Panc1 (cell line): ENCODE data around the gene DENND1B. TPM values are rescaled to one million over a fixed set of nuclear protein-coding genes. Genes with fewer than 3 reads are reported as not detected.

Experiments
- ATAC-seq: fragments of 200-7000 bp; cut with Tn5 transposase; 2 replicates; pipeline ENCODE4 v1.9.1; 2020; ENCODE audit warnings: mild to moderate bottlenecking, moderate library complexity
- BruUV-seq: library from RNA; stranded (reverse); fragments of 400-500 nt; replicated peaks from 2 replicates; lab custom pipeline; 2021; lab: Mats Ljungman, UMichigan
- CTCF ChIA-PET: fragments of 300-600 bp; sonication (Branson Sonifier 250); formaldehyde crosslinking; loops from one replicate; lab custom pipeline; 2022; ENCODE audit warnings: antibody characterized with exemption; lab: Charles Lee
- POLR2A ChIA-PET: fragments of 300-600 bp; sonication (Branson Sonifier 250); formaldehyde crosslinking; loops from one replicate; lab custom pipeline; 2022; ENCODE audit warnings: antibody characterized with exemption; lab: Charles Lee
- DNase-seq: peaks from one replicate; pipeline ENCODE4 v3.0.0-alpha.2; 2010; ENCODE audit warnings: low read depth, low spot score
- H3K27ac ChIP-seq: 2 replicates; pipeline ENCODE4 v1.5.1; 2011; ENCODE audit warnings: mild to moderate bottlenecking, low read length, inconsistent platforms
- H3K27me3 ChIP-seq: fragments of 200-500 bp; sonication (Bioruptor generic); 2 replicates; pipeline ENCODE4 v1.6.0; 2014; ENCODE audit warnings: low read length, inconsistent platforms; ENCODE audit not compliant: control insufficient read depth, insufficient read depth
- H3K36me3 ChIP-seq: fragments of 200-500 bp; sonication (Bioruptor generic); 2 replicates; pipeline ENCODE4 v1.5.1; 2014; ENCODE audit warnings: inconsistent platforms, mild to moderate bottlenecking, low read length, moderate library complexity; ENCODE audit not compliant: control insufficient read depth, insufficient read depth
- H3K4me1 ChIP-seq: 2 replicates; pipeline ENCODE4 v1.5.1; 2011; ENCODE audit warnings: inconsistent platforms, mild to moderate bottlenecking, low read length, moderate library complexity; ENCODE audit not compliant: control insufficient read depth, insufficient read depth
- H3K4me3 ChIP-seq, 2 experiments: 2 replicates each; pipeline ENCODE4 v1.5.1; 2011 to 2012; ENCODE audit warnings: low read depth in 2 of 2, low read length in 2 of 2, mild to moderate bottlenecking in 2 of 2, inconsistent platforms in 1 of 2, moderate library complexity in 1 of 2
- H3K9me3 ChIP-seq: fragments of 200-500 bp; sonication (Bioruptor generic); 2 replicates; pipeline ENCODE4 v1.5.1; 2014; ENCODE audit warnings: low read depth, mild to moderate bottlenecking, inconsistent platforms, low read length, moderate library complexity; ENCODE audit not compliant: control insufficient read depth, insufficient read depth
- CTCF ChIP-seq: fragments of 450-650 bp; IDR thresholded peaks from 2 replicates; pipeline ENCODE4 v1.5.1; 2017; ENCODE audit warnings: mild to moderate bottlenecking
- POLR2AphosphoS5 ChIP-seq: IDR thresholded peaks from 2 replicates; pipeline ENCODE4 v1.6.1; 2012; ENCODE audit warnings: mild to moderate bottlenecking, low read depth, low read length, moderate library complexity
- REST ChIP-seq, 2 experiments: IDR thresholded peaks; 2 replicates each; pipeline ENCODE4 v1.6.1; 2011 to 2012; ENCODE audit warnings: low read depth in 2 of 2, control low read depth in 1 of 2, low read length in 1 of 2, mild to moderate bottlenecking in 1 of 2, moderate library complexity in 1 of 2; ENCODE audit not compliant: insufficient read depth in 1 of 2
- SIN3A ChIP-seq: IDR thresholded peaks from 2 replicates; pipeline ENCODE4 v1.6.1; 2012; ENCODE audit warnings: low read depth, mild to moderate bottlenecking, low read length, moderate library complexity, borderline replicate concordance; ENCODE audit not compliant: insufficient read depth
- TCF7L2 ChIP-seq: IDR thresholded peaks from 2 replicates; pipeline ENCODE4 v1.6.1; 2011; ENCODE audit warnings: mild to moderate bottlenecking, low read depth, low read length, inconsistent platforms
- in situ Hi-C: cut with HindIII; loops from 2 replicates; pipeline ENCODE4 v1.10.0; 2016; ENCODE audit warnings: low sequenced_read_pairs, low pct_unique_long_range_greater_than_20kb
- intact Hi-C: fragments of 100-400 bp; cut with micrococcal nuclease; formaldehyde crosslinking; loops from one replicate; pipeline ENCODE4 v1.10.0; 2022; ENCODE audit not compliant: unreplicated experiment
- total RNA-seq: library from RNA; stranded (reverse); gene quantifications from one replicate; pipeline ENCODE4 v1.2.1, GENCODE V29; 2021; ENCODE audit not compliant: unreplicated experiment

DENND1B gene
- total RNA-seq, 1 experiment from 2014 or later: 7.7 TPM

GRCh38 chr1:197715806-197716205 lies 59.5 kb downstream of the DENND1B start:
- TF ChIP-seq TCF7L2 (no peak), CTCF (no peak), REST (IDR thresholded peaks at IDR 0.05; ENCODE audit: insufficient read depth in 1 of 2, low read depth in 2 of 2, low read length in 1 of 2) (no peak), SIN3A (no peak), POLR2AphosphoS5 (no peak)
- Histone ChIP-seq H3K4me3 (no peak overlapping the region), H3K4me1 (no peaks in the 10 kb centered on the region), H3K27me3 (no peaks in the 10 kb centered on the region), H3K36me3 (no peaks in the 10 kb centered on the region), H3K27ac (no peak overlapping the region), H3K9me3 (no peaks in the 10 kb centered on the region)
- DNase-seq: no peak
- ChIA-PET CTCF (no interaction called here), POLR2A (no interaction called here)
- intact Hi-C loops: no loop called here
- no peak for ATAC-seq
- in situ Hi-C loops: no loop called here
- no TSS peak for BruUV-seq

- DNase-seq (no peak), ATAC-seq (no peak)
- no peak for TF ChIP-seq REST (IDR thresholded peaks at IDR 0.05; ENCODE audit: insufficient read depth in 1 of 2, low read depth in 2 of 2, low read length in 1 of 2)
- no peak for TF ChIP-seq CTCF
- TF ChIP-seq TCF7L2: no peak
- no peak for TF ChIP-seq POLR2AphosphoS5
- no peak for TF ChIP-seq SIN3A
- Histone ChIP-seq H3K4me3 (no peak overlapping the region), H3K4me1 (no peaks in the 10 kb centered on the region), H3K9me3 (no peaks in the 10 kb centered on the region), H3K27ac (no peak overlapping the region), H3K27me3 (no peaks in the 10 kb centered on the region), H3K36me3 (no peaks in the 10 kb centered on the region)
- intact Hi-C loops: no loop called here
- POLR2A ChIA-PET: no interaction called here
- in situ Hi-C loops: no loop called here
- no TSS peak for BruUV-seq
- CTCF ChIA-PET: interaction anchor here (0.6 kb wide), 1 partner anchor 53 kb away, joined by 3 read pairs; no protein-coding TSS in a partner anchor
Measured at GRCh38 chr1:197706601-197707000, 68.7 kb downstream of the DENND1B start.
